HG03439 (cell line): ENCODE results near the gene SMIM3.
"Not testable (repeated sequence)": the region's sequence is repeated elsewhere in the genome, so short reads cannot be mapped to it uniquely, and the experiment has no call there.

Experiments used
- ATAC-seq: cut with Tn5 transposase; IDR thresholded peaks from one replicate; pipeline ENCODE4 v1.9.1; 2021; ENCODE audit warnings: mild to moderate bottlenecking, moderate library complexity; ENCODE audit not compliant: unreplicated experiment

The SMIM3 gene

DNA sequence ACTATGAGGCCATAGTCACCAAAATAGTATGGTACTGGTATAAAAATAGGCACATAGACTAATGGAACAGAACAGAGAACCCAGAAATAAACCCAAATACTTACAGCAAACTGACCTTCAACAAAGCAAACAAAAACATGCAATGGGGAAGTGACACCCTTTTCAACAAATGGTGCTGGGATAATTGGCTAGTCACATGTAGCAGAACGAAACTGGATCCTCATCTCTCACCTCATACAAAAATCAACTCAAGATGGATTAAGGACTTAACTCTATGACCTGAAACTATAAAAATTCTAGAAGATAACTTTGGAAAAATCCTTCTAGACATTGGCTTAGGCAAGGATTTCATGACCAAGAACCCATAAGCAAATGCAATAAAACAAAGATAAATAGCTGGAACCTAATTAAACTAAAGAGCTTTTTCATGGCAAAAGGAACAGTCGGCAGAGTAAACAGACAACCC lies 14.9 kb downstream of the SMIM3 start:
- not testable (repeated sequence) for ATAC-seq

DNA sequence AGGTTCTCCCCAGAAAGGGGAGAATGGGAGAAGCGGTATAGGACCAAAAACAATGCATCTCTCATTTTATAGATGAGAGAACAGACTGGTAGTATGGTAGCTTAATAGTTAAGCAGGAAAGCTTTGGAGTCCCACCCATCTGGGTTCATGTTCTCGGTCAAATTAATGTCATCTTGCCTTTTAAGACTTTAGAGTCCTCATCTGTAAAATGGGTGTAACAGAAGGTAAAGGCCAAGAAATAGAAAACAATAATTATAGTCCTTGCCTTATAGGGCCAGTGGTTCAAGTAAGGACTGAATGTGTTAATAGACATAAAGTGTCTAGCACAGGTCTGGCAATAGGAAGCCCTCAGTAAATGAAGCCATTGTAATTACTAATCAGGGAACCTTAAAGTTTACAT lies 16.4 kb downstream of the SMIM3 start:
- ATAC-seq = no peak

DNA sequence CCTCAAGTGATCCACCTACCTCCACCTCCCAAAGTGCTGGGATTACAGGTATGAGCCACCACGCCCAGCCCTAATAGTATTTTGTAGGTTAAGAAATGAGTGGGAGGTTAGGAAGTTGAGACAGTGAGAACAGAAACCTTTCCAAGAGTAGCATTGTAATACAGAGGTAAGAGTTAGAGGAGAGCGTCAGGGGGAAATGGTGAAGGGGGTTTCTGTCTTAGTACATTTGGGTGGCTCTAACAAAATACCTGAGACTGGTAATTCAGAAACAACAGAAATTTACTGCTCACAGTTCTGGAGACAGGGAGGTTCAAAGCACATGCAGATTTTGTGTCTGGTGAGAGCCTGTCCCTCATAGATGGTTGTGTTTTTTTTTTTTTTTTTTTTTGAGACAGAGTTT lies 18.8 kb downstream of the SMIM3 start:
- no peak for ATAC-seq

DNA sequence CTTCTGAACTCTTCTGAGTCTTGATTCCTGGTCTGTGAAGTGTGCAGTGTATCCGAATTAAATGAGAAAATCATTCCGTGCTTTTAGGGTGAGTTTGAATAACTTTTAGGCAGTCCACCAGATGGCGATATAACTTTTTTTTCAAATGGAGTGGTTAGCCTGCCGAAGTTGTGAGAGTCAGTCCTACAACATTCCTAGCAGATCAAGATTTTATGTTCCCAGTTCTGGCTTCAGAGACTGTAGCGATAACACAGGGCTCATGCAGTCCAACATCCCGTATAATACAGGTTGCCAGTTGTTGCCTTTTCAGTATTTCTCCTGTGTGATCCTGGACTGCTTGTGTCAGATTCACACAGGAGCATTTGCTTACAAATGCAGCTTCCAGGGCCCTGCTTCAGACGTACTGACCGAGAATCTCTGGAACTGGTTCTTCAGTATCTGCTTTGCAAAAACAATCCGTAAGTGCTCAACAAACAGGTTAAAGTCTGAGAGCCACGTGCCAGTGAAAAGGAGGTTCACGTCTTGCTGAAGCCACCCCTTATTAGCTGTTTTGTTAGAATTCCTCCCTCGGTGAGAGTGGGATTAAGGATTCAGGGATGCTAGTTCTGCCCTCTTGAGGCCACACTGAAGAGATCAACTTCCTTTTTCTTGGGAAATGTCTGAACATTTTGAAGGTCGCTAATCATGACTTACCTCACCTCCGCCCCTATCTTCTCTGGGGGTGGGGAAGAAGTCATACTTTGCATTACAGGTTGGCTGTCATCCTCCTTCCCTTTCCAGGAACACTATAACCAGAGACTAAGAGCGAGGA lies 22.8 kb downstream of the SMIM3 start:
- ATAC-seq = no peak

- ATAC-seq = no peak
Observed at GRCh38 chr5:150804388-150804787, 25.8 kb downstream of the SMIM3 start.

DNA sequence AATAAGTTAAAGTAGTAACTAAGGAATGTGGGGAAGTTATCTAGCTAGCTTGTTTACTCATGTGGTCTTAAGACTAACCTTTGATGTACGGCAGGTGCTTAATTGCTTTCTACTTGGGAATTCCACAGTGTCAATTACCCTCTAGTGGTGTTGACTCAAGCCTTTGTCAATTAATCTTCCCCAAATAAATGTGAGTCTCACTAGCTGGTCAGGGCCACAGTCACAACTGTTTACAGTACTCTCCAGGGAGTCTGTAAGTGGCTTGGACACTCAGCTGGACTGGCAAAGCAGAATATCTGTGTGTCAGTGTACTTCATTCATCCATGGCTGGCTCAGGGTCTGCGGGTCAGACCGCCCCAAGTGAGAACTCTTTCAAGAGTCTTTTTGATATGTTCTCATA lies 30.8 kb downstream of the SMIM3 start:
- ATAC-seq = no peak

DNA sequence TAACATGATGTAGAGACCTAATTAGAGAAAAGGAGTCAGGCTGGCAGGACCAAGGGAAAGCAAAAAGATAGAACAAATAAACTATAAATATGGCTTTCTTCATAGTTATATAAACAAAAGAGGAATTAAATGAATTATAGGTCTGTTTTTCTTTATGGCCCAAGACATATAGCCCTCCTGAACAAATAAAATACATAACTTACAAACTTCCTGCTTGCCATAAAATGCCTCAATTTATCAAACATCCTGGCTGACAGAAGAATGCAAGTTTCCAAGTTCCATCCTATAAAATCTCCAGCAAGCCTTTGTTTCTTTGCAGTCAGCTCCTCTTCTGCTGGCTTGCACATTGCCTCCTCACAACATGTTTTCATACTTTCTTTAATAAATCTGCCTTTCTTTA lies 36.5 kb downstream of the SMIM3 start:
- no peak for ATAC-seq

- no peak for ATAC-seq
Observed at GRCh38 chr5:150816946-150817345, 38.4 kb downstream of the SMIM3 start.

GRCh38 chr5:150829744-150830143 lies 51.2 kb downstream of the SMIM3 start:
- ATAC-seq = no peak

DNA sequence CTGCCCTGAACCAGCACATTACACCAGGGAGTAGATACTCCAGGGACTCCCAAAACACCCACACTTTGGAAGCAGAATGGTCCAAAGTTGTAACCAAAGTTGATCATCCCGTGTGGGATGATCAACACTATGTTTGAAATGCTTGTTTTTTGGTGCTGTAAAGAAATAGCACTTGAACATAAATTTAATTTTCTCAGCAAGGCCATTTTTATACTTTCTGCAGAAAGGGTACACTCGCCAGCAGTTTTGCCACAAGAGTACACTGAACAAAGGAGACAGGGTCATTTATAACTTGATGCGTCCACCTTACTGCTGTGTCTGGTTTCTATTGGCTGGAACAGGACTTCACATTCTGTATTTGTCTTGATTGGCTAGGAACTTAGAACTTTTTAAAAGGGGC lies 53.3 kb downstream of the SMIM3 start:
- ATAC-seq = not testable (repeated sequence)

- no peak for ATAC-seq
Observed at GRCh38 chr5:150836064-150836463, 57.5 kb downstream of the SMIM3 start.

- ATAC-seq = no peak
Observed at GRCh38 chr5:150836703-150837102, 58.1 kb downstream of the SMIM3 start.

DNA sequence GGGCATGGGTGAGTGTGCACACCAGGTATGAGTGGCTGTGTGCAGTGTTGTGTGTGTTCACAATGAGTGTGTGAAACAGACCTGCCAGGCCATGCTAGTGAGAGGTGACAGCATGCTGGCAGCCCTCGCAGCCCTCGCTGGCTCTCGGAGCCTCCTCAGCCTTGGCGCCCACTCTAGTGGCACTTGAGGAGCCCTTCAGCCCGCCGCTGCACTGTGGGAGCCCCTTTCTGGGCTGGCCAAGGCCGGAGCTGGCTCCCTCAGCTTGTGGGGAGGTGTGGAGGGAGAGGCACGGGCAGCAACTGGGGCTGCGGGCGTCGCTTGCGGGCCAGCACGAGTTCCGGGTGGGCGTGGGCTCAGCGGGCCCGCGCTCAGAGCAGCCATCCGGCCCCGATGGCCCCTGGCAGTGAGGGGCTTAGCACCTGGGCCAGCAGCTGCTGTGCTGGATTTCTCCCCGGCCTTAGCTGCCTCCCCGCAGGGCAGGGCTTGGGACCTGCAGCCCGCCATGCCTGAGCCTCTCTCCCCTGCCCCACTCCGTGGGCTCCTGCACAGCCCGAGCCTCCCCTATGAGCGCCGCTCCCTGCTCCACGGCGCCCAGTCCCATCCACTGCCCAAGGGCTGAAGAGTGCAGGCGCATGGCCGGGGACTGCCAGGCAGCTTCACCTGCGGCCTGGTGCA lies 66.8 kb downstream of the SMIM3 start:
- ATAC-seq = not testable (repeated sequence)

- not testable (repeated sequence) for ATAC-seq
Observed at GRCh38 chr5:150846308-150846653, 67.7 kb downstream of the SMIM3 start, which contains the start of gene IRGM. TSS of gene IRGM (plus strand) at chr5:150846521. CDS start at chr5:150848124, 1,603 bp downstream.
